H1 (cell line): ENCODE results near the gene NEDD9. TPM values are rescaled to one million over a fixed set of nuclear protein-coding genes. Genes with fewer than 3 reads are reported as not detected.
A peak's percentile ranks its signal among the peaks of the same experiment; 100 is the strongest.

Experiments used
- CTCF ChIA-PET: fragments of 300-600 bp; sonication (Branson Sonifier 250); formaldehyde crosslinking; loops from one replicate; lab custom pipeline; 2021; ENCODE audit not compliant: partially characterized antibody; lab: Charles Lee
- POLR2A ChIA-PET: fragments of 300-600 bp; sonication (Branson Sonifier 250); formaldehyde crosslinking; loops from one replicate; lab custom pipeline; 2021; ENCODE audit warnings: inconsistent platforms; ENCODE audit not compliant: partially characterized antibody; lab: Charles Lee
- DNase-seq, 2 experiments: peaks; one replicate each; pipeline versions ENCODE4 v3.0.0 to v3.0.0-alpha.2; 2010 to 2022; ENCODE audit warnings: low spot score in 2 of 2, low read depth in 1 of 2, mixed read lengths in 1 of 2
- FAIRE-seq: peaks from 2 replicates; lab custom pipeline; 2011; peaks lifted over from hg19 to GRCh38; lab: Jason Lieb, UNC
- H2AFZ ChIP-seq: 2 replicates; pipeline ENCODE4 v1.8.1; 2012; ENCODE audit warnings: low read length, inconsistent platforms
- H2AK5ac ChIP-seq: 2 replicates; pipeline ENCODE4 v1.6.1; 2013; ENCODE audit warnings: low read depth, low read length
- H2BK120ac ChIP-seq: replicated peaks from 2 replicates; pipeline ENCODE3; 2013; ENCODE audit warnings: low read depth, low read length, inconsistent platforms
- H2BK12ac ChIP-seq: 2 replicates; pipeline ENCODE4 v1.6.1; 2013; ENCODE audit warnings: low read depth, low read length
- H2BK15ac ChIP-seq: 2 replicates; pipeline ENCODE4 v1.6.1; 2013; ENCODE audit warnings: low read length
- H2BK20ac ChIP-seq: 2 replicates; pipeline ENCODE4 v1.6.1; 2013; ENCODE audit warnings: low read length
- H2BK5ac ChIP-seq: 2 replicates; pipeline ENCODE4 v1.6.1; 2013; ENCODE audit warnings: low read depth, low read length
- H3K14ac ChIP-seq: 2 replicates; pipeline ENCODE4 v1.6.1; 2013; ENCODE audit warnings: inconsistent platforms; ENCODE audit not compliant: insufficient read length
- H3K18ac ChIP-seq: 2 replicates; pipeline ENCODE4 v1.6.1; 2013; ENCODE audit warnings: low read length; ENCODE audit errors: extremely low read depth
- H3K23ac ChIP-seq: 2 replicates; pipeline ENCODE4 v1.6.1; 2013; ENCODE audit warnings: inconsistent platforms; ENCODE audit not compliant: insufficient read length
- H3K23me2 ChIP-seq: 2 replicates; pipeline ENCODE4 v1.6.1; 2013; ENCODE audit warnings: low read depth, low read length
- H3K27ac ChIP-seq: 2 replicates; pipeline ENCODE4 v1.6.1; 2011; ENCODE audit warnings: low read depth, low read length, inconsistent platforms
- H3K27me3 ChIP-seq, 4 experiments: replicated peaks in 1 of 4; 1 replicate in 1 of 4; 2 replicates in 3 of 4; pipeline versions ENCODE4 v1.6.1 to v1.8.1; 2011 to 2013; ENCODE audit warnings: low read length in 3 of 4, mild to moderate bottlenecking in 3 of 4, inconsistent platforms in 2 of 4, mixed read lengths in 2 of 4, moderate library complexity in 1 of 4; ENCODE audit not compliant: control insufficient read depth in 3 of 4, insufficient read depth in 3 of 4; ENCODE audit errors: extremely low read depth in 1 of 4
- H3K36me3 ChIP-seq, 4 experiments: 2 replicates each; pipeline versions ENCODE4 v1.6.1 to v1.8.1; 2011 to 2013; ENCODE audit warnings: mild to moderate bottlenecking in 4 of 4, low read length in 3 of 4, moderate library complexity in 2 of 4, control low read depth in 1 of 4, inconsistent platforms in 1 of 4; ENCODE audit not compliant: insufficient read depth in 4 of 4, control insufficient read depth in 2 of 4
- H3K4ac ChIP-seq: replicated peaks from 2 replicates; pipeline ENCODE3; 2013; ENCODE audit warnings: low read length, low read depth, mixed read lengths, inconsistent platforms; ENCODE audit not compliant: insufficient read length
- H3K4me1 ChIP-seq, 4 experiments: replicated peaks in 1 of 4; 1 replicate in 1 of 4; 2 replicates in 3 of 4; pipeline versions ENCODE4 v1.6.1 to v1.8.1; 2011 to 2013; ENCODE audit warnings: low read length in 3 of 4, inconsistent platforms in 2 of 4, mixed read lengths in 1 of 4; ENCODE audit not compliant: insufficient read depth in 4 of 4, control insufficient read depth in 3 of 4
- H3K4me2 ChIP-seq, 2 experiments: 2 replicates each; pipeline versions ENCODE4 v1.6.1 to v1.8.1; 2011 to 2013; ENCODE audit warnings: low read depth in 2 of 2, low read length in 2 of 2, control low read depth in 1 of 2, inconsistent platforms in 1 of 2, mild to moderate bottlenecking in 1 of 2; ENCODE audit not compliant: insufficient read depth in 1 of 2
- H3K4me3 ChIP-seq, 4 experiments: fragments of 200-600, 300-600 bp in 1 of 4; sonication (generic), shearing (Covaris generic), sonication (Bioruptor Twin) in 1 of 4; 2 replicates each; pipeline versions ENCODE4 v1.5.1 to v1.8.1; 2011 to 2016; ENCODE audit warnings: low read length in 4 of 4, low read depth in 3 of 4, control low read depth in 2 of 4, inconsistent platforms in 2 of 4, mild to moderate bottlenecking in 2 of 4, mixed read lengths in 1 of 4, moderate library complexity in 1 of 4; ENCODE audit not compliant: insufficient read depth in 2 of 4; ENCODE audit errors: extremely low read depth in 1 of 4
- H3K56ac ChIP-seq: replicated peaks from 2 replicates; pipeline ENCODE3; 2013; ENCODE audit warnings: low read depth, mild to moderate bottlenecking, mixed read lengths, low read length, inconsistent platforms; ENCODE audit not compliant: insufficient read length
- H3K79me1 ChIP-seq: 2 replicates; pipeline ENCODE4 v1.6.1; 2013; ENCODE audit warnings: low read depth, low read length, control low read depth
- H3K79me2 ChIP-seq, 2 experiments: 2 replicates each; pipeline versions ENCODE4 v1.6.1 to v1.8.1; 2012 to 2013; ENCODE audit warnings: low read length in 2 of 2, mild to moderate bottlenecking in 2 of 2, inconsistent platforms in 1 of 2; ENCODE audit not compliant: insufficient read depth in 2 of 2, control insufficient read depth in 1 of 2
- H3K9ac ChIP-seq, 4 experiments: replicated peaks in 1 of 4; 1 replicate in 1 of 4; 2 replicates in 3 of 4; pipeline versions ENCODE4 v1.6.1 to v1.8.1; 2011 to 2013; ENCODE audit warnings: low read depth in 3 of 4, low read length in 3 of 4, control low read depth in 2 of 4, mild to moderate bottlenecking in 2 of 4, moderate library complexity in 2 of 4, inconsistent platforms in 1 of 4; ENCODE audit errors: extremely low read depth in 1 of 4
- H3K9me3 ChIP-seq, 2 experiments: 2 replicates each; pipeline versions ENCODE4 v1.6.1 to v1.8.1; 2012 to 2013; ENCODE audit warnings: mild to moderate bottlenecking in 2 of 2, moderate library complexity in 2 of 2, control low read depth in 1 of 2, inconsistent platforms in 1 of 2, low read depth in 1 of 2, low read length in 1 of 2, mixed read lengths in 1 of 2; ENCODE audit not compliant: insufficient read depth in 2 of 2
- H4K20me1 ChIP-seq, 2 experiments: replicated peaks in 1 of 2; 2 replicates each; pipeline versions ENCODE3 to v1.8.1; 2011 to 2013; ENCODE audit warnings: inconsistent platforms in 2 of 2, low read length in 2 of 2, mild to moderate bottlenecking in 1 of 2; ENCODE audit not compliant: insufficient read depth in 2 of 2, control insufficient read depth in 1 of 2
- H4K5ac ChIP-seq: 2 replicates; pipeline ENCODE4 v1.6.1; 2013; ENCODE audit warnings: low read length, low read depth, mixed read lengths, inconsistent platforms; ENCODE audit not compliant: insufficient read length
- H4K8ac ChIP-seq: 2 replicates; pipeline ENCODE4 v1.8.0; 2013; ENCODE audit warnings: mild to moderate bottlenecking, moderate library complexity, low read length, inconsistent platforms; ENCODE audit not compliant: insufficient read depth; ENCODE audit errors: extremely low read depth
- H4K91ac ChIP-seq: replicated peaks from 2 replicates; pipeline ENCODE3; 2013; ENCODE audit warnings: low read length, mixed read lengths, inconsistent platforms; ENCODE audit not compliant: insufficient read length
- RAD21 ChIP-seq, 2 experiments: IDR thresholded peaks in 1 of 2; conservative IDR thresholded peaks in 1 of 2; 2 replicates each; pipeline ENCODE4 v1.6.1; 2011; ENCODE audit warnings: low read depth in 2 of 2, low read length in 2 of 2, improper control_type of control experiment in 1 of 2, inconsistent platforms in 1 of 2, mild to moderate bottlenecking in 1 of 2, moderate library complexity in 1 of 2
- RNF2 ChIP-seq: fragments of 200-900, 300-1000 bp; sonication (generic); IDR thresholded peaks from 2 replicates; pipeline ENCODE4 v1.7.1; 2016; ENCODE audit warnings: borderline replicate concordance, low read depth, mild to moderate bottlenecking, antibody characterized with exemption, low read length; ENCODE audit not compliant: poor library complexity, severe bottlenecking; ENCODE audit errors: missing control alignments
- WGBS, 2 experiments: shearing (Covaris generic) in 1 of 2; methylation state at CpG; one replicate each; pipeline versions ENCODE4 v1.1.6 to v1.1.7; 2013 to 2015; ENCODE audit warnings: low lambda C conversion rate in 2 of 2, mixed read lengths in 2 of 2, inconsistent platforms in 1 of 2, low coverage in 1 of 2, missing lambda C conversion rate in 1 of 2; ENCODE audit not compliant: insufficient replicate concordance in 2 of 2, insufficient coverage in 1 of 2, insufficient read length in 1 of 2; ENCODE audit errors: extremely low coverage in 1 of 2, missing lambda C conversion rate in 1 of 2; 5-methylcytosine and 5-hydroxymethylcytosine counted together
- polyA plus RNA-seq, 7 experiments: library from polyadenylated mRNA; depleted of rRNA in 3 of 7; stranded (reverse) in 5 of 7; unstranded in 2 of 7; fragments of >200 nt in 5 of 7; fragments of 200-250 nt in 2 of 7; gene quantifications; 1 replicate in 5 of 7; 2 replicates in 1 of 7; 4 replicates in 1 of 7; pipeline versions ENCODE4 v1.2.1 to v1.2.3, GENCODE V29; 2011 to 2013; ENCODE audit warnings: missing spikeins in 2 of 7, mixed read lengths in 2 of 7
- total RNA-seq: library from RNA; stranded (reverse); fragmentation: NEBNext Ultra II Directional; extraction: Animal tissue kit (Norgen Biotek cat#: 25700); gene quantifications from 2 replicates; pipeline ENCODE4 v1.2.1, GENCODE V29; 2021

Gene NEDD9
- total and polyA plus RNA-seq, 2 of the 8 experiments (the other 6 are each of a cell fraction or from before 2014, with no cell fraction given), result 3.6 to 12.0 TPM

DNA sequence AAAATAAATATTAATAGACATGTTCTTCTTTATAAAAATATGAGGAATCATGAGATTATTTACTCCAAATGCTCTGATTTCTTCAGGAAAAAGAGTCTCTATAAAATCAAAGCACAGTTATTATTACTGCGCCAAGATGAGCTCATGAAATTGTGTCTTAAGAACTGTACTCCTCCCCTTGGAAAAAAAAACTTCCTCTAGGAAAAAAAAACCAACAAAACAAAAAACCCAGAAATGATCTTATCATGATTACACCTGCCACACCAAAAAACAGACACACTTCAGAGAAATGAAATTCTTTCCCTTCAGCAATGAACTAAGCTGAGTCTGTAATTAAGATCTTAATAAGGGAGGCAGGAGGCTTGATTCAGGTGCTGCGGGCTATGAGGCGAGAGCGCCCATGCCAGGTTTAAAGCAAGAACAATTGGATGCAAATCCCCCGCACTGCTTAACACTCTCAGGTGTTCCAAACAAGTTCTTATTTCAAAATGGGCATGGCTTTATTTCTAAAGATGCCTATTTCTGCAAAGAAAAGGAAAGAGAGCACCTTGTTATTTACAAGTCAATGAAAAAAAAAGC is 9.1 kb downstream of the NEDD9 start:
- Histone ChIP-seq H2BK120ac (no peak overlapping the region), H3K56ac (no peak overlapping the region), H3K23ac (no peak overlapping the region), H2BK20ac (no peak overlapping the region), H3K4me3 (no peak overlapping the region), H2BK15ac (no peak overlapping the region), H3K18ac (no peak overlapping the region), H4K8ac (no peak overlapping the region), H3K4ac (no peak overlapping the region), H3K9me3 (no peaks in the 10 kb centered on the region), H3K27ac (no peak overlapping the region), H3K4me2 (no peak overlapping the region), H3K36me3 (no peaks in the 10 kb centered on the region), H3K23me2 (no peaks in the 10 kb centered on the region), H3K14ac (no peak overlapping the region), H3K79me2 (no peaks in the 10 kb centered on the region), H4K5ac (no peak overlapping the region), H3K27me3 (no peaks in the 10 kb centered on the region), H2AK5ac (no peak overlapping the region), H3K79me1 (peaks cover 3% of the 10 kb centered on the region; the same call in 1 of the 2 replicates), H2BK12ac (no peak overlapping the region), H4K91ac (no peak overlapping the region), H2AFZ (no peak overlapping the region), H3K9ac (no peak overlapping the region), H2BK5ac (no peak overlapping the region), H3K4me1 (peaks cover 0 to 2% (median 0%) of the 10 kb centered on the region in 4 experiments; a peak in 3 of 7 replicates), H4K20me1 (no peaks in the 10 kb centered on the region)
- POLR2A ChIA-PET, result no interaction called here
- 97% methylated on average over 5 of the region's 5 CpGs; no CpG with 5 or more reads in 1 of the 2 experiments for WGBS, 2 experiments
- DNase-seq (no peak), FAIRE-seq (no peak)
- TF ChIP-seq RNF2 (no peak), RAD21 (IDR thresholded peaks at IDR 0.05 in 1 of 2, conservative IDR thresholded peaks at IDR 0.05 in 1 of 2; ENCODE audit: low read depth in 2 of 2, low read length in 2 of 2) (0 out of 4 replicates have a peak, but pooled peaks of 1 of the 2 experiments have one; percentile 5)
- CTCF ChIA-PET, result interaction anchor here (0.9 to 1.1 kb wide), 2 partner anchors 19 to 130 kb away, joined by 3 read pairs; partner anchors contain the start of gene SMIM13
